Left renal cortex interstitium (tissue), 4 donors: Measurements from ENCODE around the gene CLMN. TPM values are rescaled to one million over a fixed set of nuclear protein-coding genes. Genes with fewer than 3 reads are reported as not detected.

Experiments used
- DNase-seq, 4 donors: peaks; one replicate each; pipeline ENCODE4 v3.0.0-alpha.2; 2013; ENCODE audit warnings: low read depth in 4 of 4, low spot score in 2 of 4, missing footprints in 1 of 4
- polyA plus RNA-seq, 4 donors: library from polyadenylated mRNA; unstranded; fragments of 120-200 nt; gene quantifications; one replicate each; pipeline ENCODE4 v1.2.1, GENCODE V29; 2013; ENCODE audit not compliant: insufficient read length in 4 of 4

The CLMN gene
- polyA plus RNA-seq, 4 donors, result 19.0 to 38.5 (median 27.0) TPM

DNA sequence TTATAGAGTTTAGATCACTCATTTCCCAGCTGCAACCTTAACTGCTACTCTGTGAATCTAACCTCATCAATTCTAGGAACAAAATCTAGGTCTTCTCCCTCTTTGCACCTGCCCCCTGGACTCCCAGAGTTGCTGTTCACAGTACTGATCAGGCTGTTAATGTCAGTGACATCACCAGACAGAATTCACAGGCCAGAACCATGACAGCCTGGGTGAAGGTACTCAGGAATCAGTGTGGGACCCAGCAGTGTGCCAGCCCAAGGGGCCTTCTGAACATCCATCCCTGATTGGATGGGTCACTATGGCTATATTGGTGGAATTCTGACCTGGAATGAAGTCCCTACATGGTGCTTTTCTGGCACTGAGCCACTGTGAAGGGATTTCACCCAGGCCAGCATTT, 72.8 kb downstream of the CLMN start:
- DNase-seq, result no peak

DNA sequence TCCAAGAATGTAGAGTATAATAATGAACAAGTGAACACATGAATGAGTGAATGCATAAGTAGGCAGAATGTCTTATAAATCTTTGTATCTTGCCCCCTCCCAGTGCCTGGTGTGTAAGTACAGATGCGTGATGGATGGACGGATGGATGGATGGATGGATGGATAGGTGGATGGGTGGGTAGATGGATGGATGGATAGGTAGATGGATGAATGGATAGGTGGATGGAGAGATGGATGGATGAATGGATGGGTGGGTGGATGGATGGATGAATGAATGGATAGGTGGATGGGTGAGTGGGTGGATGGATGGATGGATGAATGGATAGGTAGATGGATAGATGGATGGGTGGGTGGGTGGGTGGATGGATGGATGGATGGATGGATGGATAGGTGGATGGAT, 74.4 kb downstream of the CLMN start:
- no peak for DNase-seq

DNA sequence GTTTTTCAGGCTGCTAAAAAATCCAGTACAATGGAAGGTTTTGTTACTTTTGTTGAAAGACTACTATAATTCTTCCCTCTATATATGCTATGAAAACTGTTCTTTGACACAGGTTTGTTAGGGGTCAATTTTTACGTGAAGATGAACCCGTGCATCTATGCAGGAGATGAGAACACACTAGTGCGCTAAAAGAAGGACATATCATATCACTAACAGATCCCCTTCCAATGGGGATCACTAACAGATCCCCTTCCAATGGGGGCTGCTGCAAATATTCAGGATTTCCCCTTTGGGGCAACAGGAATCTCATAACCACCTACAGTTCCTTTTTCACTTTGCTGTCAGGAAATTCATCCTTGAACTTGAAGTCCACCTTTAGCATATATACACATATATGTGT, 75.1 kb downstream of the CLMN start:
- DNase-seq, result no peak

- DNase-seq, result no peak
Measured at GRCh38 chr14:95242870-95243269, 76.8 kb downstream of the CLMN start.

- DNase-seq, result no peak
Measured at GRCh38 chr14:95240859-95241813, 78.6 kb downstream of the CLMN start.

DNA sequence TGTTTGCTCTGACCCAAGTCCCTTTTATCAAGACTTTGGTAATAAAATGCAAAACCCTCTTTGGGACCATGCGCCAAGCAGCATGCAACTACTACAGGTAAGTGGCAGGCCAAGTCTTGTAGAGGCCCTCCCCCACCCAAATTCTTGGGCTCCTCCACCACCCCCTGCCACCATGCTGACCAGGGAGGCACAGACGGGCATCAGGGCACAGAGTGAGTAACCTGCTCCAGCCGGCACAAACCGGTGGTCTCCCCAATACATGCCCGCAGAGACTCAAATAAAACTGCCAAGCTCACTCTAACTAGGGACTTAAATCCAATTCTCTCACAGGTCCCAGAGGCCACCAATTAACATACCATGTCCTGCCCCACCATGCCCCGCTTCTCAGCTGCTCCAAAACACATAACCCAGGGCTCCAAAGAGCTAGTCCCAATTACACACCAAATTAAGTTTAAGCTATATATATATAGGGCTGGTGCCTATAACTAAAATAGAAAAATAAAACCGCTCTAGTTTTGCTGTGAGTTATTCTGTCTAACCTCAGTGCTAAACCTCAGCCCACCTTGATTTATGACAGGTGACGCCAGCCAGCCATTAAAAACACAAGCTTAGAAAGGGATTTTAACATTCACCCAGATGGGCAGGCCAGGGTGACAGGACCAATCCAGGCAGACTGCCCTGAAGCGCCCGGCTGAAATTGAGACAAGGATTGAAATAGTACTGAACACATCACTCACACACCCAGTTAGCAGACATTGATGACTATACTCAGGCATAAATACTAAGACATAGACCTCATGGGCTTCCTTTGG, 81.0 kb downstream of the CLMN start:
- DNase-seq, result no peak

GRCh38 chr14:95237958-95238340, 81.8 kb downstream of the CLMN start:
- DNase-seq, result no peak

DNA sequence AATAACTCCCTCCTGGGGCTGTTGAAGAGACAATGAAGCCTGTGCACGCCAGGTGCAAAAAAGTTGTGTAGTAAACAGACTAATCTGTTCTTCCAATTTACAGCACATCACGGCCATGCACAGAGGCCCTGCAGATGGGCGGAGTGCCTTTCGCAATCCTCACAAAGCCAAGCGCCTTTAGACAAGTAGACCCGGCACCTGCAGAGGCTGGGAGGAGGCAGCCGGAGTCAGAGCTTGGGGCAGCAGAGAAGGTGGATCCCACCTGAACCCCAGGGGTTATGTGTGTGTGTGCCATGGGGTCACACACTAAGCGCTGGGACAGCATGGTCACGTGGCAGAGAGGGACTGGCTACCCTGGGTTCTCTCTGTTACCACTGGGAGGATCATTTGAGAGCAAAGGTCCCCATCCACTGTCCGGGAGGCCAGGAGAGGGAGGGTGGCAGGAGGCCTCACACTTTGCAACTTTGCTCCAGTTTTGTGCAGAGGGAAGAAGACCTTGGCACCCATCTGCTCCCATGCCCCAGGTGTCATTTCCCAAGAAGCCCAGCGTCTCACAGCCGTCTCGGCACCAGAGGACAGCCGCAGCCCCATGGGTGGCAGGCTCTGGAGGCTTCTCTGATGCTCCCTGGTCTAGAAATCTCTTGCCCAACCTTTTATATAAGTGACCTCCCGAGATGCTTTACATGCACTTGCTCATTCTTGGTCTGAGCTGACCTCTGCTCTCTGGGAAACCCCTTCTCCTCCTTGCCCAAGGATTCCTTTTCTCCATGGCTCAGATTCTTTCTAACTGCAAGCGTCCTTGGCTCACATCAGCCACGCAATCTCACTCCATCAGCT, 82.4 kb downstream of the CLMN start:
- DNase-seq, result no peak

- DNase-seq, result no peak
Measured at GRCh38 chr14:95236221-95236620, 83.5 kb downstream of the CLMN start.

- DNase-seq, result no peak
Measured at GRCh38 chr14:95235767-95236166, 83.9 kb downstream of the CLMN start.

DNA sequence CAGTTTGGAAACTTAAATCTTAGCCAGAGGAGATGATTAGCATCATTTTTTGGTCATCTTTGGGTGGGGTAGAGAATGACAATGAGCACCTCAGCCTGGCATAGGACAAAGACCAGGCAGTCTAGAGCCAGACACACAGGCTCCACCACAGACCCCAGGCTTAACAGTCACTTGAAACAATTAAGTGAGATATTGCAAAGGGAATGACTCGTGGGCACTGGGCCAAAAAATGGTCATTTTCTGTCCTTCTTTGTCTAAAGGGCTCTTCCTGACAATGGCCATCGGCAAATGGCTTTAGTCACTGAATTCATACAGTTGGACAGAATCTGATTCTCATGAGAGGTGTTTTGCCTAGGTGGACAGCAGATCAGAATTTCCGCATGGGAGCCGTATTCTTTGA, 84.4 kb downstream of the CLMN start:
- DNase-seq, result no peak

- no peak for DNase-seq
Measured at GRCh38 chr14:95234426-95234825, 85.3 kb downstream of the CLMN start.

DNA sequence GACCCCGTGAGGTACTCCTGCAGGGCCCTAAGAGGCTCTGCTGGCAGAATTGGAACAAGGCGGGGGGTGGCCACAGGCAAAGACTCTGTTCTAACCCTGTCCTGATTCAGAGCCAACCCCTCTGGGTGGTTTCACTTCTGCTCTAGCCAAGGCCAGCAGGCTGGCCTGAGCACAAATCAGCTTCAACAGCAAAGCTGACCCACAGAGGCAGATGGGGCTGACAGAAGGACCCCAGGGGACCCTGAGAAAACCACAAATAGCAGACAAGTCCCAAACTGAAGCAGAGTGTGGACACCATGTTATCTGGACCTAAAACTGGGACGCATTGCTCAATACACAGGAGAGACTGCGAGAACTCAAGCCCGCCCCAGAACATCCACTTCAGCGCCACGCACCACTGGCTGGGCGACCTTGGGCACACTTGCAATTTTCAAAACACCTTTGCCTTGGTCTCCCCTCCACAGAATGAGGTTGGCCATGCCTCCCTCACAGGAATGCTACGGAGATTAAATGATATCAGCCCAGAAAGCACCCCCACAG, 85.9 kb downstream of the CLMN start:
- DNase-seq, result no peak

GRCh38 chr14:95232894-95233584, 86.7 kb downstream of the CLMN start:
- DNase-seq, result no peak

DNA sequence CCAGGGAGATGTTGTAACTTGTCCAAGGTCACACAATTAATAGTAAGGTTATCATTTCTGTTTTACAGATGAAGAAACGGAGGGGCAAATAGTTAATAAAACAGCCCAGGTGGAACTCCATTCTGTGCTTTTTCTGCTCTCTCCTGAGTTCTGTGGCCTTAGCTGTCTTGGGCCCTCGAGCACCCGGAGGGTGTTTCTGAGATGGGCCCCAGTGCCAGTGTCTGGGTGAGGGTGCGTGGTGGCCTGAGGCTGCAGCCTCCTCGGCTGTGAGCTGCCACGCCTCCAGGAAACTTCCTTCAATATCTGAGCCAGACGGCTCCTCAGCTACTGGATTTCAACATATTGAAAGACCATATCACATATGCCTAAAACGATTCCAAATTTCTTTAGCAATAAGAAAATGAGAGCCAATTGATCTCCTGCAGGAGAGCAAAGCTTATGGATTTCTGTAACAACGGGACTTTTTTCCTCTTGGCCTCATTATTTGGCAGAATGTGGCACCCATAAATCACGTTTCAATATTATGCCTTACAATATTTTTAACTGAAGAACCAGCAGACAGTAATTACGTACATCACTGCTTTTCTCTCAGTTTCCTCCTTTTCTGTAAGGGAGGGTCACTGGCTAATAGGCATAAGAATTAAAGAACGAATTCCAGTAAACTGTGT, 87.6 kb downstream of the CLMN start:
- no peak for DNase-seq

- DNase-seq, result no peak
Measured at GRCh38 chr14:95229749-95230148, 90.0 kb downstream of the CLMN start.

DNA sequence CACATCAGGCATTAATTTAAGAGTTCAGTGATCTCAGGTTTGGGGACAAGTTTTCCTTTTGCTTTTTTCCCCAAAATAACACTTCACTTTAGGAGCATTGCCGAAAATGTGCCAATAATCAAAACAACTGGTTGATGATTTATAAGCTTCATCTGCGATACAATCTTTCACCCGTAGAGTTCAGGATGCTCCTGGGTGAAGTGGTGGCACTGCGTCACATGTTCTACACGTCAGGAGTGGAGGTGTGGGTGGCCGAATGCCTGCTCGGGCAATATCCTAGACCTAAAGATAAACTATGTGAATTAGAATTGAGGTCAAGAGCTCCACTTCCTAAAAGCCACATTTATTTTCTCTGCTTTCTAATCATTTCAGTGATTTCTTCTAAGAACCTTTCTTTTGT, 91.5 kb downstream of the CLMN start:
- DNase-seq, result no peak

DNA sequence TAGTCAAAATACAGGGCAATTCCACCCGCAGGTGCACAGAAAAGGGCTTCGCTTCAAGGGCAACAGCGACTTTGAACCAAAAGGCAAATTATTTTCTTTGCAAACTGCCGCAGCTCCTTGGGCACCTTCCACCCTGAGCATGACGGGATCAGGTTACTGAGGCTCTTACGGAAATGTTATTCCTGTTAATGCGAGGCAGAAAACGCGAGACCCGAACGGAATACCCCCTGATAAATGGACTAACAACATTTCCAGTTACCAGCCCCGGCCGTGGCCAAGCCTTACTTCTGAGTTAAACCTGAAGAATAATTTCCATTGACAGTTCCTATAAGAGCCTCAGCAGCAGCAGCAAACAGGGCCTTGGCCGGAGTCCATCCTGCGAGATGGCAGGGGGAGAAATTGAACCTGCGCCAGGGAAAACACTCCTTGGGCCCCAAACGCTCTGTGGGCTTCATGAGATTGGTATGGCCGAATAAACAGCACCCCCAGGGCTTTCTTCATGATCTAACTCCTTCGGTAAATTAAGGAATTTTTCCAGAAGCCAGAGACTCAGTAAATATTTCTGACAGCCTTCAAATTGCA, 92.3 kb downstream of the CLMN start:
- DNase-seq, result peak in 1 of 4 donors; percentile 57

DNA sequence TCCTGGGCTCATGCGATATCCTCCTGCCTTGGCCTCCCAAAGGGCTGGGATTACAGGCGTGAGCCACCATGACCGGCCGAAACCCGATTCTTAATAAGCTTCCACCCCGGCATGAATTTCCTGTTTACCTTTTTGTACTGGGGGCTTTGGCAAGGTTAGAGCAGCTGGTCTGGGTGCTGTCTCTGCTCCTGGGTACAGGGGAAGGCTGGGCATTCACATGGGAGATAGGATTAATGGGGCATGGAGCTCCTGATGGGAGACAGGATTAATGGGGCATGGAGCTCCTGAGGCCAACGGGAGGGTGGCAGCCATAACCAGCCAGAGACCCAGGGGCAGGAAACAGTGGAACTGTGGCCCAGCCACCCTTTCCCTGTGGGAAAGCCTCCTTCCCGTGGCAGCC, 92.9 kb downstream of the CLMN start:
- DNase-seq, result peak in 3 of 4 donors; percentile 65 to 79 (median 68)
